ENCODE data around the gene SDF2. TPM values are rescaled to one million over a fixed set of nuclear protein-coding genes. Genes with fewer than 3 reads are reported as not detected.

Gene SDF2
- total and polyA plus RNA-seq, 2 of the 4 experiments (the other 2 are of a cell fraction): 76.0 to 81.7 TPM

DNA sequence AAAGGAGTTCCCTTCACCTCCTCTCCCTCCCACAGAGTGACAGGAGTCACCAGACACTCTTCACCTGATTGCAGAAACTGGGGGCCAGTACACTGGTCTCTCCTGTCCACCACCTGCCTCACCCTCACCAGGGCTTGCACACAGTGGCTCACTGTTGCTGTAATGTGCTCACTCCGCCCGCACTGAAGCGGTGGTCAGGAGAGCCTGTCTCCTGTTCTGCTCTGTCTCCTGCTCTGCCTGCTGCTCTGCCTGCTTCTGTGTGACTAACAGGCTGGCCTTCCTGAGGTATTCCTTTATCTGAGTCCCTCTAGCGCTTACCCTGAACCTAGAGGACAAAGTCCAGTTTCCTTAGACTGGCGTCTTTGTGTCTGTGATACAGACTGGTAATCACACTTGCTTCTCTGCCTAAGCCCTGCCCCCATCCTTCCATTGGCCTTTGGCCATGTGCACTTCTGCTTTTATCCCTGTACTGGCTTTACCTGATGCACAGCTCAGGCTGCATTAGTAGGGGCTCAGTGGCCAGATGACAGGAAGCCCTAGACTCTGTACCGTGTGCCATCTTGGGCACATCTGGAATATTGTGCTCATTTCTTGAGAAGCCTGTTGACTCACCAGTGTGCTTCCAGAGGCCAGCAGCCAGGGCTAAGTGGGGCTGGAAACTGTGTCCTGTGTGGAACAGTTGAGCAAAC lies 36.7 kb upstream of the SDF2 start:
- no peaks in the 10 kb centered on the region for H3K27me3 ChIP-seq (ENCODE audit: control insufficient read depth, insufficient read depth, low read length)
- CTCF ChIA-PET: no interaction called here
- TF ChIP-seq RFX5 (IDR thresholded peaks at IDR 0.05; ENCODE audit: low read depth, low read length) (no peak), MXI1 (IDR thresholded peaks at IDR 0.05; ENCODE audit: borderline replicate concordance, low read depth, low read length) (no peak), POLR2A (IDR thresholded peaks at IDR 0.05; ENCODE audit: low read depth, low read length) (no peak), BHLHE40 (IDR thresholded peaks at IDR 0.05; ENCODE audit: low read depth, low read length) (no peak), RCOR1 (IDR thresholded peaks at IDR 0.05; ENCODE audit: insufficient replicate concordance, low read length) (no peak), FOS (IDR thresholded peaks at IDR 0.05; ENCODE audit: low read depth, low read length) (no peak), CEBPB (IDR thresholded peaks at IDR 0.05; ENCODE audit: low read depth, low read length) (no peak), CHD1 (IDR thresholded peaks at IDR 0.05; ENCODE audit: low read depth, low read length) (no peak), SMC3 (IDR thresholded peaks at IDR 0.05; ENCODE audit: low read depth, low read length) (no peak), MAZ (IDR thresholded peaks at IDR 0.05; ENCODE audit: borderline replicate concordance, low read depth, low read length) (no peak), ELK1 (IDR thresholded peaks at IDR 0.05; ENCODE audit: borderline replicate concordance, low read depth, low read length) (no peak), MAFK (IDR thresholded peaks at IDR 0.05; ENCODE audit: low read depth, low read length) (no peak), RAD21 (IDR thresholded peaks at IDR 0.05; ENCODE audit: low read length) (no peak), NFE2L2 (IDR thresholded peaks at IDR 0.05; ENCODE audit: low read depth, low read length) (no peak)
- TF ChIP-seq, protein P1, sequence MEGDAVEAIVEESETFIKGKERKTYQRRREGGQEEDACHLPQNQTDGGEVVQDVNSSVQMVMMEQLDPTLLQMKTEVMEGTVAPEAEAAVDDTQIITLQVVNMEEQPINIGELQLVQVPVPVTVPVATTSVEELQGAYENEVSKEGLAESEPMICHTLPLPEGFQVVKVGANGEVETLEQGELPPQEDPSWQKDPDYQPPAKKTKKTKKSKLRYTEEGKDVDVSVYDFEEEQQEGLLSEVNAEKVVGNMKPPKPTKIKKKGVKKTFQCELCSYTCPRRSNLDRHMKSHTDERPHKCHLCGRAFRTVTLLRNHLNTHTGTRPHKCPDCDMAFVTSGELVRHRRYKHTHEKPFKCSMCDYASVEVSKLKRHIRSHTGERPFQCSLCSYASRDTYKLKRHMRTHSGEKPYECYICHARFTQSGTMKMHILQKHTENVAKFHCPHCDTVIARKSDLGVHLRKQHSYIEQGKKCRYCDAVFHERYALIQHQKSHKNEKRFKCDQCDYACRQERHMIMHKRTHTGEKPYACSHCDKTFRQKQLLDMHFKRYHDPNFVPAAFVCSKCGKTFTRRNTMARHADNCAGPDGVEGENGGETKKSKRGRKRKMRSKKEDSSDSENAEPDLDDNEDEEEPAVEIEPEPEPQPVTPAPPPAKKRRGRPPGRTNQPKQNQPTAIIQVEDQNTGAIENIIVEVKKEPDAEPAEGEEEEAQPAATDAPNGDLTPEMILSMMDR (conservative IDR thresholded peaks at IDR 0.05; ENCODE audit: low read depth, low read length): no peak
- TF ChIP-seq, protein P2, sequence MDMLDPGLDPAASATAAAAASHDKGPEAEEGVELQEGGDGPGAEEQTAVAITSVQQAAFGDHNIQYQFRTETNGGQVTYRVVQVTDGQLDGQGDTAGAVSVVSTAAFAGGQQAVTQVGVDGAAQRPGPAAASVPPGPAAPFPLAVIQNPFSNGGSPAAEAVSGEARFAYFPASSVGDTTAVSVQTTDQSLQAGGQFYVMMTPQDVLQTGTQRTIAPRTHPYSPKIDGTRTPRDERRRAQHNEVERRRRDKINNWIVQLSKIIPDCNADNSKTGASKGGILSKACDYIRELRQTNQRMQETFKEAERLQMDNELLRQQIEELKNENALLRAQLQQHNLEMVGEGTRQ (IDR thresholded peaks at IDR 0.05; ENCODE audit: low read depth, low read length): no peak

More for the DNA sequence above, 36.7 kb upstream of the SDF2 start:
- Histone ChIP-seq H3K27ac (ENCODE audit: insufficient read depth, low read length) (no peak overlapping the region), H3K23ac (ENCODE audit: low read depth, low read length) (no peak overlapping the region), H3K4me1 (ENCODE audit: control insufficient read depth, insufficient read depth, low read length) (no peaks in the 10 kb centered on the region), H3K4me2 (ENCODE audit: low read depth, low read length) (no peak overlapping the region), H3K56ac (ENCODE audit: extremely low read depth, insufficient read depth, low read length) (no peak overlapping the region), H3K9me1 (ENCODE audit: insufficient read depth, low read length) (0 out of 2 replicates have a peak, but pooled peaks cover 7% of the 10 kb centered on the region), H2BK20ac (ENCODE audit: low read depth, low read length) (no peak overlapping the region), H3K18ac (ENCODE audit: low read depth, low read length) (no peak overlapping the region), H4K5ac (ENCODE audit: low read depth, low read length) (no peak overlapping the region), H2AK5ac (ENCODE audit: low read depth, low read length) (no peak overlapping the region), H4K20me1 (ENCODE audit: insufficient read depth, low read length) (peaks cover 3% of the 10 kb centered on the region), H4K8ac (ENCODE audit: low read depth in 2 of 2, low read length in 2 of 2) (no peak overlapping the region), H3K14ac (replicated peaks; ENCODE audit: low read depth, low read length) (no peak overlapping the region), H3K36me3 (ENCODE audit: control insufficient read depth, insufficient read depth, low read length) (peaks cover 91% of the 10 kb centered on the region), H2BK5ac (ENCODE audit: low read depth, low read length, poor library complexity, severe bottlenecking) (no peak overlapping the region), H3K4ac (ENCODE audit: low read depth, low read length) (no peak overlapping the region), H3K9me3 (ENCODE audit: control insufficient read depth, insufficient read depth, low read length) (no peaks in the 10 kb centered on the region), H2AK9ac (replicated peaks; ENCODE audit: low read depth, low read length, poor library complexity) (no peak overlapping the region), H4K91ac (ENCODE audit: insufficient read depth, low read depth, low read length) (no peak overlapping the region), H3K9ac (ENCODE audit: low read depth, low read length) (no peak overlapping the region), H3K4me3 (ENCODE audit: insufficient read depth, low read depth, low read length) (no peak overlapping the region), H2BK120ac (ENCODE audit: low read depth, low read length) (no peak overlapping the region), H3K79me1 (ENCODE audit: low read depth in 1 of 2, low read length in 2 of 2) (peaks cover 3 to 10% of the 10 kb centered on the region in 2 experiments; a peak in 2 of 4 replicates), H2BK15ac (ENCODE audit: low read depth, low read length) (no peak overlapping the region), H2AFZ (replicated peaks; ENCODE audit: low read length, poor library complexity) (no peak overlapping the region)
- DNase-seq: no peak
- no TSS peak for BruUV-seq (replicated peaks)
- POLR2A ChIA-PET (ENCODE audit: unreplicated experiment): no interaction called here
- 100% methylated on average over 4 of the region's 6 CpGs; no CpG with 5 or more reads in 1 of the 2 experiments for WGBS, 2 experiments (ENCODE audit: extremely low coverage in 2 of 2, insufficient read length in 1 of 2)
- dilution Hi-C loops (cut with HindIII; ENCODE audit: low sequenced_read_pairs, unreplicated experiment): no loop called here
- in situ Hi-C loops (cut with MboI; ENCODE audit: low sequenced_read_pairs): no loop called here
- no peak for ATAC-seq (ENCODE audit: low read depth)
- intact Hi-C loops (cut with micrococcal nuclease): no loop called here
